ENCODE measurements around the gene ROPN1L.
"Not testable (repeated sequence)": the region's sequence is repeated elsewhere in the genome, so short reads cannot be mapped to it uniquely, and the experiment has no call there.

Gene ROPN1L

GRCh38 chr5:10511741-10512640 lies 70.3 kb downstream of the ROPN1L start:
- no peak for TF ChIP-seq CTCF (IDR thresholded peaks at IDR 0.05; ENCODE audit: low read depth, low read length)
- no peak overlapping the region for H3K4me3 ChIP-seq (ENCODE audit: low read depth, low read length)

GRCh38 chr5:10513501-10514442 lies 72.1 kb downstream of the ROPN1L start:
- no peak for TF ChIP-seq CTCF (IDR thresholded peaks at IDR 0.05; ENCODE audit: low read depth, low read length)
- H3K4me3 ChIP-seq (ENCODE audit: low read depth, low read length): no peak overlapping the region

- not testable (repeated sequence) for H3K4me3 ChIP-seq (ENCODE audit: low read depth, low read length)
These were observed 72.9 kb downstream of the ROPN1L start for GRCh38 chr5:10514572-10514971.

All from WI38 (cell line).